OCI-M2 (cell line): ENCODE measurements around the gene PLA2G4D.

Experiments
- DNase-seq: peaks from one replicate; lab custom pipeline; 2025; ENCODE audit not compliant: unreplicated experiment; lab: John Stamatoyannopoulos, UW

Gene PLA2G4D

GRCh38 chr15:42056934-42057798, 37.2 kb downstream of the PLA2G4D start:
- no peak for DNase-seq

GRCh38 chr15:42053914-42054313, 40.4 kb downstream of the PLA2G4D start:
- DNase-seq: no peak

GRCh38 chr15:42053010-42053409, 41.4 kb downstream of the PLA2G4D start:
- no peak for DNase-seq

GRCh38 chr15:42050484-42051255, 43.7 kb downstream of the PLA2G4D start:
- no peak for DNase-seq

- DNase-seq: no peak
These were observed 45.6 kb downstream of the PLA2G4D start for GRCh38 chr15:42048821-42049200.

GRCh38 chr15:42048080-42048820, 46.1 kb downstream of the PLA2G4D start:
- DNase-seq: no peak

GRCh38 chr15:42046597-42046996, 47.8 kb downstream of the PLA2G4D start:
- DNase-seq: no peak

- DNase-seq: no peak
These were observed 49.1 kb downstream of the PLA2G4D start for GRCh38 chr15:42045211-42045615.

- DNase-seq: no peak
These were observed 51.6 kb downstream of the PLA2G4D start for GRCh38 chr15:42042602-42043400.

GRCh38 chr15:42038401-42038800, 56.0 kb downstream of the PLA2G4D start:
- no peak for DNase-seq

- no peak for DNase-seq
These were observed 56.7 kb downstream of the PLA2G4D start for GRCh38 chr15:42037656-42038055.

- DNase-seq: no peak
These were observed 57.4 kb downstream of the PLA2G4D start for GRCh38 chr15:42036966-42037365.

GRCh38 chr15:42036112-42036905, 58.1 kb downstream of the PLA2G4D start:
- no peak for DNase-seq

GRCh38 chr15:42035435-42035761, 59.0 kb downstream of the PLA2G4D start:
- no peak for DNase-seq

- DNase-seq: no peak
These were observed 59.5 kb downstream of the PLA2G4D start for GRCh38 chr15:42034628-42035434.

- no peak for DNase-seq
These were observed 61.0 kb downstream of the PLA2G4D start for GRCh38 chr15:42033214-42033873.

- no peak for DNase-seq
These were observed 61.8 kb downstream of the PLA2G4D start for GRCh38 chr15:42032376-42033213.
